HEK293T (cell line): ENCODE results near the gene PLTP.

ENCODE experiments used
- CTCF ChIA-PET: fragments of 350-600 bp; formaldehyde crosslinking; extraction: SDS; loops from one replicate; lab custom pipeline; 2021; ENCODE audit warnings: antibody characterized with exemption, inconsistent platforms; lab: Yijun Ruan, JAX
- POLR2A ChIA-PET: fragments of 350-600 bp; formaldehyde crosslinking; extraction: SDS; loops from one replicate; lab custom pipeline; 2020; ENCODE audit warnings: antibody characterized with exemption, inconsistent platforms; lab: Yijun Ruan, JAX
- DNase-seq: peaks from one replicate; pipeline ENCODE4 v3.0.0; 2012; ENCODE audit warnings: mixed read lengths; ENCODE audit errors: extremely low spot score
- ARNT ChIP-seq: fragments of 450-650 bp; IDR thresholded peaks from 2 replicates; pipeline ENCODE4 v1.6.1; 2017; ENCODE audit warnings: mild to moderate bottlenecking
- BHLHE40 ChIP-seq: fragments of 450-650 bp; IDR thresholded peaks from 2 replicates; pipeline ENCODE4 v1.6.1; 2016; ENCODE audit warnings: mild to moderate bottlenecking, moderate library complexity, borderline replicate concordance
- CTBP1 ChIP-seq: fragments of 450-650 bp; IDR thresholded peaks from 2 replicates; pipeline ENCODE4 v1.6.1; 2016; ENCODE audit warnings: borderline replicate concordance
- ELF4 ChIP-seq: fragments of 450-650 bp; IDR thresholded peaks from 2 replicates; pipeline ENCODE4 v1.6.1; 2017; ENCODE audit warnings: antibody characterized with exemption
- FOXA1 ChIP-seq: fragments of 450-650 bp; IDR thresholded peaks from 2 replicates; pipeline ENCODE4 v1.6.1; 2016; ENCODE audit warnings: mild to moderate bottlenecking
- FOXK2 ChIP-seq: fragments of 450-650 bp; IDR thresholded peaks from 2 replicates; pipeline ENCODE4 v1.6.1; 2016; ENCODE audit warnings: mild to moderate bottlenecking
- FOXM1 ChIP-seq: fragments of 450-650 bp; IDR thresholded peaks from 2 replicates; pipeline ENCODE4 v1.6.1; 2017; ENCODE audit warnings: mild to moderate bottlenecking, borderline replicate concordance
- HDGF ChIP-seq: fragments of 450-650 bp; IDR thresholded peaks from 2 replicates; pipeline ENCODE4 v1.6.1; 2017; ENCODE audit warnings: antibody characterized with exemption, borderline replicate concordance
- L3MBTL2 ChIP-seq: fragments of 450-650 bp; conservative IDR thresholded peaks from 2 replicates; pipeline ENCODE4 v1.6.1; 2016; ENCODE audit warnings: mild to moderate bottlenecking
- LEF1 ChIP-seq: fragments of 450-650 bp; IDR thresholded peaks from 2 replicates; pipeline ENCODE4 v1.6.1; 2017; ENCODE audit warnings: mild to moderate bottlenecking, borderline replicate concordance
- NFRKB ChIP-seq: fragments of 450-650 bp; IDR thresholded peaks from 2 replicates; pipeline ENCODE4 v1.6.1; 2016; ENCODE audit warnings: mild to moderate bottlenecking, moderate library complexity
- SP1 ChIP-seq: fragments of 450-650 bp; IDR thresholded peaks from 2 replicates; pipeline ENCODE4 v1.6.1; 2017
- SUZ12 ChIP-seq: fragments of 450-650 bp; IDR thresholded peaks from 2 replicates; pipeline ENCODE4 v1.6.1; 2016; ENCODE audit warnings: mild to moderate bottlenecking
- TARDBP ChIP-seq: fragments of 450-650 bp; IDR thresholded peaks from 2 replicates; pipeline ENCODE4 v1.6.1; 2016
- ZNF384 ChIP-seq: fragments of 450-650 bp; IDR thresholded peaks from 2 replicates; pipeline ENCODE4 v1.6.1; 2016
- TF ChIP-seq, protein P1 (sequence below): fragments of 450-650 bp; IDR thresholded peaks from 2 replicates; pipeline ENCODE4 v1.6.1; 2016

PLTP gene

DNA sequence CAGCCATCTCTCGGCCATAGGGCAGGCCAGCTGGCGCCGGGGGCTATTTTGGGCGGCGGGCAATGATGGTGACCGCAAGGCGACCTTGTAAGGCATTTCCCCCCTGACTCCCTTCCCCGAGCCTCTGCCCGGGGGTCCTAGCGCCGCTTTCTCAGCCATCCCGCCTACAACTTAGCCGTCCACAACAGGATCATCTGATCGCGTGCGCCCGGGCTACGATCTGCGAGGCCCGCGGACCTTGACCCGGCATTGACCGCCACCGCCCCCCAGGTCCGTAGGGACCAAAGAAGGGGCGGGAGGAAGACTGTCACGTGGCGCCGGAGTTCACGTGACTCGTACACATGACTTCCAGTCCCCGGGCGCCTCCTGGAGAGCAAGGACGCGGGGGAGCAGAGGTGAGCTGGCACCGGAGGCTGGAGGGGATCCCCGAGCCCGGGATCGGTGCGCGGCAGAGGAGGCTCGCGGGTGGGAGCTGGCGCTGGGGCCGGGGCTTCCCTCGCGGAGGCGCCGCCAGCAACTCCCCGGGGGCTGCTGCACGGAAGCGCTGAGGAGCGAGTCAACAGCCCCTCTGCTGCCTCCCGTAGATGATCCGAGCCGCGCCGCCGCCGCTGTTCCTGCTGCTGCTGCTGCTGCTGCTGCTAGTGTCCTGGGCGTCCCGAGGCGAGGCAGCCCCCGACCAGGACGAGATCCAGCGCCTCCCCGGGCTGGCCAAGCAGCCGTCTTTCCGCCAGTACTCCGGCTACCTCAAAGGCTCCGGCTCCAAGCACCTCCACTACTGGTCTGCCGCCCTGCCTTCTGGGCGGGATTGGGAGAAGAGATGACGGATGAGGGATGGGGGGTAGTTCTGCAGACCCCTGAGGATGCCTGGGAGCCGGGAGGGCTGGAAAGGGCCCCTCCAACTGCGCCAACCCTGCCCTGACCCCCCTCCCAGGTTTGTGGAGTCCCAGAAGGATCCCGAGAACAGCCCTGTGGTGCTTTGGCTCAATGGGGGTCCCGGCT is 20.7 kb downstream of the PLTP start, which contains the start of the genes CTSA and NEURL2:
Gene CTSA (plus strand): TSS at position 351 of the 999 bp plus-strand sequence. CDS start 234 bp downstream, at position 585.
Gene NEURL2 (minus strand): TSS at position 224 of the 999 bp plus-strand sequence. CDS start 217 bp downstream, at position 7.
- ChIA-PET POLR2A (interaction anchor here (0.6 to 5.6 kb wide), 5 partner anchors 9 to 58 kb away, joined by 3 to 30 read pairs (median 4); partner anchors contain the start of genes SNX21 and ZSWIM1), CTCF (no interaction called here)
- DNase-seq = peak; percentile 89
- TF ChIP-seq, protein P1, sequence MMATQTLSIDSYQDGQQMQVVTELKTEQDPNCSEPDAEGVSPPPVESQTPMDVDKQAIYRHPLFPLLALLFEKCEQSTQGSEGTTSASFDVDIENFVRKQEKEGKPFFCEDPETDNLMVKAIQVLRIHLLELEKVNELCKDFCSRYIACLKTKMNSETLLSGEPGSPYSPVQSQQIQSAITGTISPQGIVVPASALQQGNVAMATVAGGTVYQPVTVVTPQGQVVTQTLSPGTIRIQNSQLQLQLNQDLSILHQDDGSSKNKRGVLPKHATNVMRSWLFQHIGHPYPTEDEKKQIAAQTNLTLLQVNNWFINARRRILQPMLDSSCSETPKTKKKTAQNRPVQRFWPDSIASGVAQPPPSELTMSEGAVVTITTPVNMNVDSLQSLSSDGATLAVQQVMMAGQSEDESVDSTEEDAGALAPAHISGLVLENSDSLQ = no peak
- 0 out of 2 replicates have a peak, but pooled peaks have one; percentile 15 for TF ChIP-seq NFRKB
- no peak for TF ChIP-seq FOXA1
- peak; percentile 92 for TF ChIP-seq L3MBTL2
- peak; percentile 63 for TF ChIP-seq ELF4
- TF ChIP-seq FOXM1 = peak; percentile 79; the same call in 1 of the 2 replicates
- TF ChIP-seq ARNT = 0 out of 2 replicates have a peak, but pooled peaks have one; percentile 33
- TF ChIP-seq TARDBP = no peak
- TF ChIP-seq HDGF = no peak

DNA sequence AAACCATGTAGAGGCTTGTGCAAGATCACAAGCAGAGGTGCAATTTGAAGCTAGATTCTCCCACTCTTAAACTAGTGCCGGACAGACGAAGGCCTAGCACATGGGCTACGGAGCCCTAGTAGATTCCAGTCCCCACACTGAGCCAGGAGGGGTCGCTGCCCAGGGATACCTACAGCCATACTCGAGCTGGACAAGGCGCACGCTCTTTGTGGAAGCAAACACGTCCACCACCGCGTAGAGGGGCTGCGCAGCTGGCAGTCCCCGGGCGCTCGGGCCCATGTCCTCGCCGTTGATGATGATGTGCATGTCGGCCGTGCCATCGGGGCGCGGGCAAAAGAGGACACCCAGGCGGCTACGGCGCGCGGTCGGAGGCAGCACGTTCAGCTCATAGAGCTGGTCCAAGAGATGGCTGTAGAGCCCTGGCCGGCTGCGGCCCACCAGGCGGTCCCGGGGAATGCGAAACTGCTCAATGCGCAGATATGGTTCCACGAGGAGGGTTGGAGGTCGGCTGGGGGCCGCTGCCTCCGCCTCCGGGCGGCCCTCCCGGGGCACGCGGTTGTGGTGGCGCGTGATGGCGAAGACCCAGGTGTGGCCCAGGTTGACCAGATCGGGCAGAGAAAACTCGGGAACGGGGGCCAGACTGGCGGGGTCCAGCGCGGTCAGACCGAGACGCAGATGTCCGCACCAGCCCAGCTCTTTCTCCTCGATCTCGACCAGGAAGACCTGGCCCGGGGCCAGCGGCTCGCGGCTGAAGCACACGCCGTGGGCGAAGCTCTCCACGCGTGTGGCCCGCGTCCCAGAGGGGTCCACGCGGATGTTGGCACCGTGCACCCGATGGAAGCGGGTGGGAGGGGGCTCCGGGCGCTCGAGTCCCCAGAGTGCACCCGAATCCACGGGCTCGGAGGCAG is 21.6 kb downstream of the PLTP start:
- ChIA-PET POLR2A (interaction anchor here (0.7 to 5.6 kb wide), 4 partner anchors 8 to 57 kb away, joined by 3 to 30 read pairs (median 4); partner anchors contain the start of genes SNX21 and ZSWIM1), CTCF (interaction anchor here (0.5 kb wide), 1 partner anchor 38 kb away, joined by 4 read pairs; no protein-coding TSS in a partner anchor)
- no peak for DNase-seq
- TF ChIP-seq BHLHE40 (no peak), CTBP1 (no peak), ELF4 (no peak)

DNA sequence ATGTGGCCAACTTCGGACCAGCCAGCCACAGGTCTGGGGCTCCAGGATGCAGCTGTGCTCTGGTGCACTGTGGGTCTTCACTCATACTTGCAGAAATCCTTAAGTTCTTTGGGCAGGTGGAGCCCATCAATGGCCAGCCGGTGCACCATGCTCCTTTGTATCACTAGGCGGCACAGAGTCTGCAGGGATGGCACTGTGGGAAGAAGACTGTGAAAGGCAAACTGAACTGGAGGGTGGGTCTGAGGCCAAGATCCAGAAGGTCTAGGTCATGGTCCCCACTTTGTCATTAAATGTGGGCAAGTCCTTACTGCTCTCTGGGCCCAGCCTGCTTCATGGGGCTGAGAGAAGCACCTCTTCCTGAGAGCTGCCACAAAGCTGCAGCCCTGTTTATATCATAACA is 23.3 kb downstream of the PLTP start:
- ChIA-PET POLR2A (interaction anchor here (1.0 to 5.6 kb wide), 2 partner anchors 7 to 46 kb away, joined by 3 to 30 read pairs; partner anchors contain the start of gene ZSWIM1), CTCF (no interaction called here)
- TF ChIP-seq HDGF (no peak), L3MBTL2 (no peak), ZNF384 (no peak), FOXK2 (no peak), SUZ12 (no peak), CTBP1 (no peak), FOXA1 (no peak), SP1 (no peak), ARNT (no peak)
- TF ChIP-seq, protein P1 = no peak
- no peak for DNase-seq

DNA sequence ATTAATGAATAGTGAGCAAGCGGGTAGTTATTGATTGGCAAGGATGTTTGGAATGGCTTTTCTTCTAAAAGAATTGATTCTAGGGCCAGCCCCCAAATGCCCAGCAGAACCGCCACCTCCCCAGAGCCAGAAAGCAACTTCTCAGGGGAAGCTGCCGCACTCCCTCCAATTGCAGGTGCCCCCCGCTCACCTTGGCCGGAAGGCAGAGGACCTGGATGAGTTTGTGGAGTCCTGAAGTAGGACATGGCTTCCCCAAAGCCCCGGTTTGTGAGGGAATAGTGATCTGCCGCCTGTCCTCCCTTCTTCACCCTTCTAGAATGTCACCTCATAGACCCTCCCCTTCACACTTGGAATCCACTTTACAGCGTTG is 24.6 kb downstream of the PLTP start, which contains the start of gene SPATA25:
Gene SPATA25 (minus strand): TSS at position 277 of the 370 bp plus-strand sequence. CDS start 32 bp downstream, at position 245.
- ChIA-PET POLR2A (no interaction called here), CTCF (no interaction called here)
- TF ChIP-seq L3MBTL2 (no peak), ELF4 (no peak), LEF1 (no peak), NFRKB (no peak), CTBP1 (no peak), HDGF (no peak), FOXK2 (no peak), TARDBP (no peak), FOXA1 (no peak), SP1 (no peak), BHLHE40 (no peak), FOXM1 (no peak), ARNT (no peak), ZNF384 (no peak), SUZ12 (no peak)
- TF ChIP-seq, protein P1 = no peak
- no peak for DNase-seq

DNA sequence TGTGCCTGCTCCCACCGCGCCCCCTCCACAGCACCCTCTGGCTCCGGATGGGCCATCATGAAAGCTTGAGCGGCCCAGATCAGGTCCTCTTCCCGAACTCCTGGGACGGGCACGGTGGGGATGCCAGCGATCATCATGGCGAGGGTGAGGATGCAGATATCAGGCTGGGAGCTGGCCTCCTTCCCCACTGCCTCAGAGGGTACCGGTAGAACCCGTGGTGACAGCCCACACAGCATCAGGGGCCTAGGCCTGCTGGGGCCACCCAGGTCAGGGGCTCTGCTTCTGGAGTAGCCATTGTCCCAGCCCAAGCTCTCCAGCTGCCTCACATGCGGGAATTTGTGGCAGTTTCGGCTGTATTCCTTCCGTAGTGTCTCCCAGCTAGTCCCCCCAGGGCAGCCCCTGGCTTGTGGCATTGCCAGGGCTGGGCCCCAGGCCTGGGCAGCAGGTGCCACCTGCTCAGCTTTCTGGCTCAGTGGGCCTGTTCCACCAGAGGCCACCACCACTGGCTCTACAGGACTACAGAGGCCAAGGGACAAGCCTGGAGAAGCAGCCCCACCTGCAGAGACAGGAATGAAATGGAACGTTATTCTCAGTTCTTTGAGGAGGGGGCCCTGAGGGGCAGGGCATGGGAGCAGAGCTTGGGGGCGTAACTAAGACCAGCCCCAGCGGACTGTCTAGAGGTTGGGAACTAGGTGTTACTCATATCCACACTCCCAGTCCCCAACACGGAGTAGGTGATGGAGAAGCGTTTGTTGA is 25.2 kb downstream of the PLTP start:
- ChIA-PET CTCF (no interaction called here), POLR2A (no interaction called here)
- TF ChIP-seq NFRKB (no peak), L3MBTL2 (no peak), LEF1 (no peak), ZNF384 (no peak), SP1 (no peak), ELF4 (no peak), TARDBP (no peak), CTBP1 (no peak)
- no peak for DNase-seq
